ENCODE results near the gene OTC. TPM values are rescaled to one million over a fixed set of nuclear protein-coding genes. Genes with fewer than 3 reads are reported as not detected.
A peak's percentile ranks its signal among the peaks of the same experiment; 100 is the strongest.

The OTC gene
- total RNA-seq, 1 donor from 2014 or later, result 0.58 TPM

DNA sequence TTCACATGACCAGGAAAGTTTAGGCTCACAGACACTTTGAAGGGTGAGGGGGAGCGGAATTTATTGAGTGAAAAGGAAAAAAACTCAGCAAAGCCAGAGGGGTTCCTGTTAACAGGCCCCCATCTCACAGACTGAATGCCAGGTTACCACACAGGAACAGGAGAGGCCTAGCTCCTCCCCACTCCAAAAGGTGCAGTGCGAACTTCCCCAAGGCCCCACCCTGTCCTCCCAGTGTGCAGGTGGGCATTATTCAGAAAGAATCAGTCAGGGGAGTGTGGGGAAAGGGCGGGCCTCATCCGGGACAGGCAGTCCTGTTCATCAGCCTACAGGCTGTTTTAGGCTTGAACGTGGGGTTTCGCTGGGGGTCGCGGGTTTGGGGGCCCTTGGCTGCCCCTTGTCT, 4.0 kb downstream of the OTC start:
- Histone ChIP-seq H3K4me1 (no peaks in the 10 kb centered on the region), H3K27ac (replicated peaks) (peak overlapping the region; percentile 78), H3K36me3 (no peaks in the 10 kb centered on the region), H3K9me3 (replicated peaks) (no peaks in the 10 kb centered on the region), H3K27me3 (ENCODE audit: low read depth) (no peaks in the 10 kb centered on the region), H3K4me3 (no peak overlapping the region)
- DNase-seq, result no peak
- intact Hi-C loops (cut with micrococcal nuclease), result no loop called here
- TF ChIP-seq, protein P1, sequence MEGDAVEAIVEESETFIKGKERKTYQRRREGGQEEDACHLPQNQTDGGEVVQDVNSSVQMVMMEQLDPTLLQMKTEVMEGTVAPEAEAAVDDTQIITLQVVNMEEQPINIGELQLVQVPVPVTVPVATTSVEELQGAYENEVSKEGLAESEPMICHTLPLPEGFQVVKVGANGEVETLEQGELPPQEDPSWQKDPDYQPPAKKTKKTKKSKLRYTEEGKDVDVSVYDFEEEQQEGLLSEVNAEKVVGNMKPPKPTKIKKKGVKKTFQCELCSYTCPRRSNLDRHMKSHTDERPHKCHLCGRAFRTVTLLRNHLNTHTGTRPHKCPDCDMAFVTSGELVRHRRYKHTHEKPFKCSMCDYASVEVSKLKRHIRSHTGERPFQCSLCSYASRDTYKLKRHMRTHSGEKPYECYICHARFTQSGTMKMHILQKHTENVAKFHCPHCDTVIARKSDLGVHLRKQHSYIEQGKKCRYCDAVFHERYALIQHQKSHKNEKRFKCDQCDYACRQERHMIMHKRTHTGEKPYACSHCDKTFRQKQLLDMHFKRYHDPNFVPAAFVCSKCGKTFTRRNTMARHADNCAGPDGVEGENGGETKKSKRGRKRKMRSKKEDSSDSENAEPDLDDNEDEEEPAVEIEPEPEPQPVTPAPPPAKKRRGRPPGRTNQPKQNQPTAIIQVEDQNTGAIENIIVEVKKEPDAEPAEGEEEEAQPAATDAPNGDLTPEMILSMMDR (IDR thresholded peaks at IDR 0.05; ENCODE audit: borderline replicate concordance), result no peak

DNA sequence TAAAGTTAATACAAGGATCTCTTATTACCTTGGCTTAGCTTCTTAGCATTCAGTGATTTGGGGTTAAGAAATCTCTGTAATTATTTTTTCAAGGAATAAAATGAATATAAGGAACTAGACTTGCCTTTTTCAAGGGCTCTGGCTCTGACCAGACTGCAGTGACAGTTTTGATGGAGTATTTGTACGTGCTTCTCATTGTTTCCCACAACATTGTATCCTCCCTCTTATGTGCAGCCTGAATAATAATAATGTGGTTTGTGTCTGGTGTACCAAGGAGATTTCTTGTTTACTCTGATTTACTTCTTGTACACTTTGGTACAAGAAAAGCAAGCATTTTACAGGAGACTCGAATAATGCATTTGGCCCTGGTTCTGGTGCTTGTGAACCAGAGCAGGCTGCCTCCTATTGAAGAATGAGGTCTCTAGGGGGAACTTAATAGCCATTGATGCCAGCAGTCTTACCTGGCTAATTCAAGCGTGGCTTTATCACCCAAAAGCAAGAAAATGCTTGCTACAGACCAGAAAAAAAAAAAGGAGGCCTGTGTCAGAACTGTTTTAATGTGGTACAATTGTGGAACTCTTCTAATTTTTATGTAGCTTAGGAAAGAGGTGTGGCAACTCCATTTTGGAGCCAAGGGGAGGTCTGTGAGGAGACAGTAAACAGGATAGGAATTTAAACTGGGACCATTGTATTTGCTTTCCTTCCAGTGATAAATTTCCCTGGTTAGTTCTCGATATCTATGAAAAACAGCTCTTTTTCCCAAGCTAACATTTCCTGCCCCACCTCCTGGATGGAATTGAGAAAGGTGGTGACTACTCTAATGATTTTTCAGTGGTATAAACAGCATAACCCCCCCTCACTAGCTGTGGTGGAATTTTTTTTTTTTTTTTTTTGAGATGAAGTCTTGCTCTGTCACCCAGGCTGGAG, 5.6 kb downstream of the OTC start:
- TF ChIP-seq, protein P1 (IDR thresholded peaks at IDR 0.05; ENCODE audit: borderline replicate concordance), result no peak
- intact Hi-C loops (cut with micrococcal nuclease), result no loop called here
- no peak for DNase-seq

DNA sequence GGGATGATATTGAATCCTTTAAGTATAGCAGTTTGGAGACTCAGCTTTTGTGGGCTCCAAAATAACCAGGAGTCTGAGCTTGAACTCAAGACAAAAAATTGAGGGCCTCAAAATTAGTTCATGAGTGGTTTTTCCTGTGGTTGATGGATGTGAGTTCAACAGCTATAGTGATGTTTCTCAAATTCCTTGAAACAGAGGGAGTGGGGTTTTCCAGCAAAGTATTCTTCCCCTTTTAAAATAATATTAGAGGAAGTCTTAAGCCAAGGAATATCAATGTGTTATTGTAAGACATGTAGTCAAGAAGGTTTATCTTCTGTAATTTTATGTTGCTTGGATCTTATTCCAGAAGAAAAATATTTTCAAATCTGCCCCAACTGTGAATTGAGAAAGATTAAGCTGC, 10.6 kb downstream of the OTC start:
- Histone ChIP-seq H3K27me3 (ENCODE audit: low read depth) (no peaks in the 10 kb centered on the region), H3K4me1 (no peaks in the 10 kb centered on the region), H3K27ac (replicated peaks) (no peak overlapping the region), H3K36me3 (no peaks in the 10 kb centered on the region), H3K9me3 (replicated peaks) (no peaks in the 10 kb centered on the region), H3K4me3 (no peak overlapping the region)
- DNase-seq, result no peak
- TF ChIP-seq, protein P1 (IDR thresholded peaks at IDR 0.05; ENCODE audit: borderline replicate concordance), result no peak
- intact Hi-C loops (cut with micrococcal nuclease), result no loop called here

More for the DNA sequence above, 5.6 kb downstream of the OTC start:
- Histone ChIP-seq H3K27me3 (ENCODE audit: low read depth) (no peaks in the 10 kb centered on the region), H3K4me3 (no peak overlapping the region), H3K9me3 (replicated peaks) (no peaks in the 10 kb centered on the region), H3K27ac (replicated peaks) (peak overlapping the region; percentile 78), H3K4me1 (no peaks in the 10 kb centered on the region), H3K36me3 (no peaks in the 10 kb centered on the region)

DNA sequence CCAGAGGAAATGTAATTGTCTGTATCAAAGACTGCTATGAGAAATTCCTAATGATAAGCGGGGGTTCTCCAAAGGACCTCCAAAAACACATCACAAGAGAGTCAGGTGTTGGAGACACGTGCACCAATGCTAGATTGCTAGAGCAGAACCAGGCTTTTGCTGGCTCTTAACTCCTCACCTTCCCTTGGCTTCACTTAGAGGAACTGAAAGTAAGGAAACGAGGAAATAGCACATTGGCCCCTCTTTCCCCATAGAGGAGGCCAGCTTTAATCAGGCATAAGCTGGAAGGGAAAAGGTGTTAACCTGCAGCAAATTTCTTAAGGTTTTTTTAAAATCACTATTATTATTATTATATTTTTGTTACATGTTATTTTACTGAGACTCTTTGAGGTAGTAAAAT, 13.6 kb downstream of the OTC start:
- DNase-seq, result no peak
- H3K9me3 ChIP-seq (replicated peaks), result no peaks in the 10 kb centered on the region
- H3K4me1 ChIP-seq, result no peaks in the 10 kb centered on the region
- H3K27me3 ChIP-seq (ENCODE audit: low read depth), result no peaks in the 10 kb centered on the region
- H3K27ac ChIP-seq (replicated peaks), result peak overlapping the region; percentile 16
- intact Hi-C loops (cut with micrococcal nuclease), result no loop called here
- H3K36me3 ChIP-seq, result no peaks in the 10 kb centered on the region
- no peak overlapping the region for H3K4me3 ChIP-seq
- TF ChIP-seq, protein P1 (IDR thresholded peaks at IDR 0.05; ENCODE audit: borderline replicate concordance), result no peak

DNA sequence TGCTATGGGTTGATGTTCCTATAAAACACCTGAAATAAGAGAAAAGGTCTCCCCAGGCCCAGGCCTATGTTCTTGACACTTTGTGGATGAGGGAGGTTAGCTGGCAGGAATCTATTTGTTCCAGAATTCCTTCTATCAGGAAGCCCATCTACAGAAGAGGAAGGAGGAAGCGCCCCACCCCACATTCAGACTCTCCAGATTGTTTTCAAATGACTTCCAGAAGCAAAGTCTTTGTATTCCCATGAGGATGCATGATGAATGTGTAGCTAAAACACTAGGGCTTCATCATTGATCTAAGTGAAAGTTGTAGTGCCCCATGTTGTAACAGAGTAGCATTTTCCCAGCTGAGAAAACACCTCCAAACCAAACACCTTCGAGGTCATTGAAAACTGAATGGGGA, 16.4 kb downstream of the OTC start:
- Histone ChIP-seq H3K4me1 (no peaks in the 10 kb centered on the region), H3K9me3 (replicated peaks) (no peaks in the 10 kb centered on the region), H3K4me3 (no peak overlapping the region), H3K36me3 (no peaks in the 10 kb centered on the region), H3K27me3 (ENCODE audit: low read depth) (no peaks in the 10 kb centered on the region), H3K27ac (replicated peaks) (peak overlapping the region; percentile 56)
- no peak for DNase-seq
- TF ChIP-seq, protein P1 (IDR thresholded peaks at IDR 0.05; ENCODE audit: borderline replicate concordance), result no peak
- intact Hi-C loops (cut with micrococcal nuclease), result no loop called here
